Measurements from ENCODE around the gene NFIB.

Gene NFIB

DNA sequence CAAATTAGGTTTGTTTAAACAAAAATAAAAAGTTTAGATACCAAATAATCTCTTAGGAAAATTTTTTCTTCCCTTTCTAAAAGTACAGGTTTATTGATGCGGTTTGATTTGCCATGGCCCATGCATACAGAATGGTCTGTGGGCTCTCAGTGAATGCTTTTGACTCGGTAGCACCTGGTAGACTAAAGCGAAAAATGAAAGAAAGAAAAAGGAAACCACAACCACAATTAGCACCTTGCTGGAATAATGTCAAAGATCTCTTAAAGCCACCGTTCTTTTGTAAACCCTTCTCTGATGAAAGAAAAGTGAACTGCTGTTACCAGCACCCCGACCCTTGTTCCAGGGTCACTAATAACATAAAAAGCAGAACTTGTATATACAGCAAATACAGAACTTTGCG, 157.9 kb downstream of the NFIB start:
- FAIRE-seq (no peak), DNase-seq (ENCODE audit: insufficient read length, low spot score) (no peak)
- TF ChIP-seq, protein P1, sequence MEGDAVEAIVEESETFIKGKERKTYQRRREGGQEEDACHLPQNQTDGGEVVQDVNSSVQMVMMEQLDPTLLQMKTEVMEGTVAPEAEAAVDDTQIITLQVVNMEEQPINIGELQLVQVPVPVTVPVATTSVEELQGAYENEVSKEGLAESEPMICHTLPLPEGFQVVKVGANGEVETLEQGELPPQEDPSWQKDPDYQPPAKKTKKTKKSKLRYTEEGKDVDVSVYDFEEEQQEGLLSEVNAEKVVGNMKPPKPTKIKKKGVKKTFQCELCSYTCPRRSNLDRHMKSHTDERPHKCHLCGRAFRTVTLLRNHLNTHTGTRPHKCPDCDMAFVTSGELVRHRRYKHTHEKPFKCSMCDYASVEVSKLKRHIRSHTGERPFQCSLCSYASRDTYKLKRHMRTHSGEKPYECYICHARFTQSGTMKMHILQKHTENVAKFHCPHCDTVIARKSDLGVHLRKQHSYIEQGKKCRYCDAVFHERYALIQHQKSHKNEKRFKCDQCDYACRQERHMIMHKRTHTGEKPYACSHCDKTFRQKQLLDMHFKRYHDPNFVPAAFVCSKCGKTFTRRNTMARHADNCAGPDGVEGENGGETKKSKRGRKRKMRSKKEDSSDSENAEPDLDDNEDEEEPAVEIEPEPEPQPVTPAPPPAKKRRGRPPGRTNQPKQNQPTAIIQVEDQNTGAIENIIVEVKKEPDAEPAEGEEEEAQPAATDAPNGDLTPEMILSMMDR (IDR thresholded peaks at IDR 0.05; ENCODE audit: insufficient read depth, missing control alignments): no peak

DNA sequence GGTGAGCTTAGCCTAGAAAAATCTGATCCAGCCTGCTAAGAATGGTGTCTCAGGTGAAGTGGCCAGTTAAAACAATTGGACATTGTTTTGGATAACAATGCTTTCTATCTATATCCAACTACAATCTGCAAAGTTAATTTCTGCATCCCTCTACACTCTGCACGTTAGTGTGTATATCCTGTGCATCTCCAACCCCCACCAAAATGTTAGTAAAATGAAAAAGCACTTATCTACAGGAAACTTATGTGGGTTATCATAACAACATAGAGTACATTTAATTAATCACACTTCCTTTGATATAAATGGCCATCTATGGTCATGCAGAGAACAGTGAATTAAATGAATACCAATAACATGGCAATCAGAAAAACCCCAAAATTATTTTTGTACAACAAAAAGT, 158.7 kb downstream of the NFIB start:
- TF ChIP-seq, protein P1 (IDR thresholded peaks at IDR 0.05; ENCODE audit: insufficient read depth, missing control alignments): no peak
- no peak for FAIRE-seq
- no peak for DNase-seq (ENCODE audit: insufficient read length, low spot score)

DNA sequence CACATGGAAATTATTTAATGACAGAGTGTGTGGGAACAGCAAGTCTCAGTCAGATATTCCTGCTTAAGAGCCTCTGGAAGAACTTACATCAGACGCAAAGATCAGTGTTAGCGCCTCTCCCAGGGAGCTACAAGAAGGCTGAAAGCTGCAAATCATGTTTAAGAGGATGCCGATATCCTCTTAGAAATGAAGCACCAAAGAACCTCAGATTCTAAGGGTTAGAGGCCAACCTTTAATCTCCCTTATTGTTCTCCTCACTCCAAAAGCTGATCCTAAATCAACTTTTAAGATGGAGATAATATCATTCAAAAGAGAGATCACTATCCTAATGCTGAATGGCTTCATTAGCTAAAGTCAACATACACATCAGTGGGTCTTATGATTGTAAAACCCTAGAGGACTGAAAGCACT, 160.6 kb downstream of the NFIB start:
- TF ChIP-seq, protein P1 (IDR thresholded peaks at IDR 0.05; ENCODE audit: insufficient read depth, missing control alignments): peak; percentile 10
- peak; percentile 94 for FAIRE-seq
- DNase-seq (ENCODE audit: insufficient read length, low spot score): no peak

DNA sequence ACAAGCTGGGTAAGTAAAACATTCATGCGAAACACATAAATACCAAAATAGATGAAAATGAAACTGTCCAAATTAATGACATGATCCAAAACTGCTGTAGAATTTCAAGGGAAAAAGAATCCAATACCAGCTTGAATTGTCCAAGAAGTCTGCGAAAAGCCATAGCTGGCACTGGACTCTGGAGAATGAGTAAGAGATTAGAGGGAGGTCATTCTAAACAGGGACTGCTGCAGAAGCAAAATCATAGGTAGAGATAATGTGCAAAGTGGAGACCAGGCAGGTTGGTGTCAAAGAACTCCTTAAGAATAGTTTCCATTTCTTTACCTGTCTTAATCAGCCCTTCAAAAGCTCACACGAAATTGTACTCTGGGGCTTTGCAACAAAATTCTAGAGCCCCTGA, 162.5 kb downstream of the NFIB start:
- TF ChIP-seq, protein P1 (IDR thresholded peaks at IDR 0.05; ENCODE audit: insufficient read depth, missing control alignments): no peak
- FAIRE-seq: no peak
- no peak for DNase-seq (ENCODE audit: insufficient read length, low spot score)

DNA sequence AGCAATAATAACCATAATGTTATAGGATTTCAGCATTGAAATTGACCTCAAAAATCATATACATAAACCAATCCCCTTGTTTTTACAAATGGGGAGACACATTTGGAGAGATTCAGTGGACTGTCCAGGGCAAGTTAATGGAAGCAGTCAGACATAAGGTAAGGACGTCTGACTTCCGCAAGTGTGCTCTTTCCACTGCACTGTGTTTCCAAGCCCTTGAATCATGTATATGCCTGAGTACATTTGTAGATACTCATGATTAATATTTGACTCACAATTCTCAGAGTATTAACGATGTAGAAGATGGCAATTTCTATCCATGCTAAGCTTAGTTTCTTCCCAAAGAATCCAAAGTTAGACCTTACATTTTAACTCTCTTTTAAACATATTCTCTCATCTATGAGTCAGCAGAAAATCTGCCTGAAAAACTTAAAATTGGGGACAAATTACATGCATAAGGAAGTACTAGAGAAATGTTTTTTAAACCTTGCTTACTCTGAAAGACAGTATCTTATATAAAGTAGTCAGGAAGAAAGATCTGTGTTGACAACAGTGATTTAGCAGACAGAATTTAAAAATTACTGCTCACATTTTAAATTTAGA, 165.3 kb downstream of the NFIB start:
- no peak for DNase-seq (ENCODE audit: insufficient read length, low spot score)
- FAIRE-seq: no peak
- TF ChIP-seq, protein P1 (IDR thresholded peaks at IDR 0.05; ENCODE audit: insufficient read depth, missing control alignments): no peak

DNA sequence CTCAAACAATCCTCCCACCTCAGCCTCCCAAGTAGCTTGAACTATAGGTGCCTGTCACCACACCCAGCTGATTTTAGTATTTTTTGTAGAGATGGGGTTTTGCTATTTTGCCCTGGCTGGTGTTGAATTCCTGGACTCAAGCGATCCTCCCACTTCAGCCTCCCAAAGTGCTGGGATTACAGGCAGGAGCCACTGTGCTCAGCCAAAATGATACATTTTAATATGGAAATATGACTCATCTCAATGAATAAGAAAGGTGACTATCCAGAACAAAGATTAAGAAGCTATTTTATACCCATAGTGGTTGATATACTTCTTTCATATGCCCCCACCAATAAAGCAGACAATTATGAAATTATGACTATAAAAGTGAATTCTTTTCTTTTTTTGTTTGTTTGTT, 166.2 kb downstream of the NFIB start:
- FAIRE-seq: no peak
- TF ChIP-seq, protein P1 (IDR thresholded peaks at IDR 0.05; ENCODE audit: insufficient read depth, missing control alignments): no peak

DNA sequence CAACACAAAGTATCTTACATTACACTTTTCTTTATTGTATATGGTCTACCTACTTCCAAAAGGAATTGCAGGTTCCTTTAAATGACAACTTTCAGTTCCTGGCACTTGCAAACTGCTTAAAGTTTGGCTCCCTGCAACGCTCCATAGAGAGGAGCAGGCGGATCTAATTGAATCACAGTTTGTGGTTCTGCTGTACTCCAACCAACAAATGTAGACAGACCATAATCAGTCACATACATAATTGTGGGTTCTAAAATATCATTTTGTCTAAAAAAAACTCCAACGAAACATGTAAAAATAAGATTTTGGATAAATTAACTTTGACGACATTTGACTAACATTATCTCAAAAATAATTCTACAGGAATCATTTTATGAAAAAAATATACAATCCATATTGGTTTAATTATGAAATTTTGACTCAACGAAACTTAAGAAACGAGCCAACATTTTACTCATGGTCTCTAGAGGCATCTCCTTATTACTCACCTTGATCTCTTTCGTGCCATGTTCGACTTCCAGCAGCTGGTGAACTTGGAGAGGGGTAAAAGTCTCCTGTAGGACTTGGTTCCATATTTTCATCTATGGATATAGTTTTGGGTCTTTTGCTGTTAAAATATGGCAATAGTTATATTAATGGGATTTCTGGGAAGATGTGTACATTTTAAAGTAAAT, 167.6 kb downstream of the NFIB start:
- DNase-seq (ENCODE audit: insufficient read length, low spot score): no peak
- TF ChIP-seq, protein P1 (IDR thresholded peaks at IDR 0.05; ENCODE audit: insufficient read depth, missing control alignments): no peak
- FAIRE-seq: no peak

More for the DNA sequence above, 166.2 kb downstream of the NFIB start:
- no peak for DNase-seq (ENCODE audit: insufficient read length, low spot score)

All from D721Med (cell line).